ENCODE results near the gene CYP1A2. TPM values are rescaled to one million over a fixed set of nuclear protein-coding genes. Genes with fewer than 3 reads are reported as not detected.

CYP1A2 gene
- total and polyA plus RNA-seq, 9 donors, result 0.23 TPM; not detected in 8

- Histone ChIP-seq H3K27ac (no peak overlapping the region), H3K27me3 (no peaks in the 10 kb centered on the region), H3K36me3 (no peaks in the 10 kb centered on the region), H3K9me3 (no peaks in the 10 kb centered on the region), H3K4me1 (ENCODE audit: insufficient read depth) (peaks cover 17% of the 10 kb centered on the region), H3K4me3 (no peak overlapping the region)
- TF ChIP-seq POLR2A (IDR thresholded peaks at IDR 0.05) (no peak), EP300 (IDR thresholded peaks at IDR 0.05) (no peak), CTCF (IDR thresholded peaks at IDR 0.05) (no peak)
- 69 to 74% (median 71%) methylated on average over 12 of the region's 12 CpGs for WGBS, 3 donors
- intact Hi-C loops (cut with DNase I), result no loop called here
- no peak for DNase-seq
Observed at GRCh38 chr15:74793135-74794028, 44.7 kb downstream of the CYP1A2 start.

GRCh38 chr15:74794248-74794969, 45.8 kb downstream of the CYP1A2 start:
- TF ChIP-seq EP300 (IDR thresholded peaks at IDR 0.05), result no peak
- intact Hi-C loops (cut with DNase I), result no loop called here
- Histone ChIP-seq H3K27me3 (no peaks in the 10 kb centered on the region), H3K4me3 (no peak overlapping the region), H3K36me3 (no peaks in the 10 kb centered on the region), H3K27ac (no peak overlapping the region), H3K9me3 (no peaks in the 10 kb centered on the region), H3K4me1 (ENCODE audit: insufficient read depth) (peaks cover 9% of the 10 kb centered on the region)
- no peak for DNase-seq
- WGBS, 3 donors, result 88 to 93% (median 90%) methylated on average over 6 to 9 of the region's 9 CpGs

- no peaks in the 10 kb centered on the region for H3K9me3 ChIP-seq
Observed at GRCh38 chr15:74794970-74795349, 46.3 kb downstream of the CYP1A2 start.

GRCh38 chr15:74795966-74796625, 47.5 kb downstream of the CYP1A2 start:
- TF ChIP-seq CTCF (IDR thresholded peaks at IDR 0.05) (no peak), EP300 (IDR thresholded peaks at IDR 0.05) (no peak), POLR2A (IDR thresholded peaks at IDR 0.05) (no peak)
- Histone ChIP-seq H3K4me1 (ENCODE audit: insufficient read depth) (peaks cover 1% of the 10 kb centered on the region), H3K36me3 (no peaks in the 10 kb centered on the region), H3K27ac (no peak overlapping the region), H3K9me3 (no peaks in the 10 kb centered on the region), H3K4me3 (no peak overlapping the region), H3K27me3 (no peaks in the 10 kb centered on the region)
- intact Hi-C loops (cut with DNase I), result no loop called here
- WGBS, 3 donors, result 90 to 94% (median 93%) methylated on average over 14 of the region's 14 CpGs
- no peak for DNase-seq

More at GRCh38 chr15:74794970-74795349, 46.3 kb downstream of the CYP1A2 start:
- Histone ChIP-seq H3K27me3 (no peaks in the 10 kb centered on the region), H3K4me1 (ENCODE audit: insufficient read depth) (peaks cover 5% of the 10 kb centered on the region), H3K4me3 (no peak overlapping the region), H3K36me3 (no peaks in the 10 kb centered on the region), H3K27ac (no peak overlapping the region)
- intact Hi-C loops (cut with DNase I), result no loop called here
- no peak for DNase-seq
- no peak for TF ChIP-seq POLR2A (IDR thresholded peaks at IDR 0.05)
- no peak for TF ChIP-seq EP300 (IDR thresholded peaks at IDR 0.05)
- TF ChIP-seq CTCF (IDR thresholded peaks at IDR 0.05), result no peak
- WGBS, 3 donors, result 93 to 97% (median 94%) methylated on average over 9 of the region's 9 CpGs

Data from ovary (tissue), 9 donors.